ENCODE results near the gene INVS. TPM values are rescaled to one million over a fixed set of nuclear protein-coding genes. Genes with fewer than 3 reads are reported as not detected.

INVS gene
- total RNA-seq, 2 donors from 2014 or later: 37.8 to 46.8 TPM

- H3K27ac ChIP-seq: no peak overlapping the region
- H3K4me1 ChIP-seq (ENCODE audit: control insufficient read depth in 1 of 2, low read depth in 2 of 2): no peaks in the 10 kb centered on the region
- H3K36me3 ChIP-seq: no peaks in the 10 kb centered on the region
- no peak for TF ChIP-seq CTCF (IDR thresholded peaks at IDR 0.05)
- H3K9me3 ChIP-seq: no peaks in the 10 kb centered on the region
- ATAC-seq (ENCODE audit: insufficient number of reproducible peaks, low FRiP score, low read depth): no peak
- H3K4me3 ChIP-seq: no peak overlapping the region
- no peak for DNase-seq (ENCODE audit: low spot score)
- no peaks in the 10 kb centered on the region for H3K27me3 ChIP-seq (replicated peaks; ENCODE audit: insufficient read depth)
Measured at GRCh38 chr9:100120286-100120685, 21.2 kb downstream of the INVS start.

- Histone ChIP-seq H3K9me3 (no peaks in the 10 kb centered on the region), H3K36me3 (no peaks in the 10 kb centered on the region), H3K4me1 (ENCODE audit: control insufficient read depth in 1 of 2, low read depth in 2 of 2) (no peaks in the 10 kb centered on the region), H3K4me3 (no peak overlapping the region), H3K27me3 (replicated peaks; ENCODE audit: insufficient read depth) (no peaks in the 10 kb centered on the region), H3K27ac (no peak overlapping the region)
- DNase-seq (ENCODE audit: low spot score) (no peak), ATAC-seq (ENCODE audit: insufficient number of reproducible peaks, low FRiP score, low read depth) (no peak)
- no peak for TF ChIP-seq CTCF (IDR thresholded peaks at IDR 0.05)
Measured at GRCh38 chr9:100125236-100125635, 26.2 kb downstream of the INVS start.

GRCh38 chr9:100125910-100126309, 26.9 kb downstream of the INVS start:
- TF ChIP-seq CTCF (IDR thresholded peaks at IDR 0.05): no peak
- H3K4me3 ChIP-seq: no peak overlapping the region
- ATAC-seq (ENCODE audit: insufficient number of reproducible peaks, low FRiP score, low read depth) (no peak), DNase-seq (ENCODE audit: low spot score) (no peak)
- no peaks in the 10 kb centered on the region for H3K27me3 ChIP-seq (replicated peaks; ENCODE audit: insufficient read depth)
- no peak overlapping the region for H3K27ac ChIP-seq
- no peaks in the 10 kb centered on the region for H3K36me3 ChIP-seq
- H3K4me1 ChIP-seq (ENCODE audit: control insufficient read depth in 1 of 2, low read depth in 2 of 2): no peaks in the 10 kb centered on the region
- H3K9me3 ChIP-seq: no peaks in the 10 kb centered on the region

- Histone ChIP-seq H3K27ac (no peak overlapping the region), H3K4me3 (no peak overlapping the region), H3K4me1 (ENCODE audit: control insufficient read depth in 1 of 2, low read depth in 2 of 2) (no peaks in the 10 kb centered on the region), H3K27me3 (replicated peaks; ENCODE audit: insufficient read depth) (no peaks in the 10 kb centered on the region), H3K36me3 (no peaks in the 10 kb centered on the region), H3K9me3 (no peaks in the 10 kb centered on the region)
- DNase-seq (ENCODE audit: low spot score) (no peak), ATAC-seq (ENCODE audit: insufficient number of reproducible peaks, low FRiP score, low read depth) (no peak)
- TF ChIP-seq CTCF (IDR thresholded peaks at IDR 0.05): no peak
Measured at GRCh38 chr9:100126423-100126822, 27.4 kb downstream of the INVS start.

GRCh38 chr9:100129772-100130171, 30.7 kb downstream of the INVS start:
- no peak for DNase-seq (ENCODE audit: low spot score)
- Histone ChIP-seq H3K27ac (no peak overlapping the region), H3K27me3 (replicated peaks; ENCODE audit: insufficient read depth) (no peaks in the 10 kb centered on the region), H3K9me3 (no peaks in the 10 kb centered on the region), H3K36me3 (no peaks in the 10 kb centered on the region), H3K4me1 (ENCODE audit: control insufficient read depth in 1 of 2, low read depth in 2 of 2) (no peaks in the 10 kb centered on the region), H3K4me3 (no peak overlapping the region)
- no peak for TF ChIP-seq CTCF (IDR thresholded peaks at IDR 0.05)
- no peak for ATAC-seq (ENCODE audit: insufficient number of reproducible peaks, low FRiP score, low read depth)
